Body of pancreas (tissue), 4 donors: ENCODE results near the gene FZD1.

Source experiments
- POLR2A ChIP-seq, 3 donors: fragments of 450-650 bp; IDR thresholded peaks; one replicate each; pipeline ENCODE4 v1.6.1; 2016; ENCODE audit warnings: antibody characterized with exemption in 3 of 3, mild to moderate bottlenecking in 2 of 3
- TF ChIP-seq, protein P1 (sequence below), 7 experiments: fragments of 450-650 bp in 4 of 7; fragments of 200-600 bp in 3 of 7; sonication (generic) in 3 of 7; IDR thresholded peaks; one replicate each; pipeline ENCODE4 v1.5.1; 2016 to 2019; ENCODE audit warnings: antibody characterized with exemption in 7 of 7

DNA sequence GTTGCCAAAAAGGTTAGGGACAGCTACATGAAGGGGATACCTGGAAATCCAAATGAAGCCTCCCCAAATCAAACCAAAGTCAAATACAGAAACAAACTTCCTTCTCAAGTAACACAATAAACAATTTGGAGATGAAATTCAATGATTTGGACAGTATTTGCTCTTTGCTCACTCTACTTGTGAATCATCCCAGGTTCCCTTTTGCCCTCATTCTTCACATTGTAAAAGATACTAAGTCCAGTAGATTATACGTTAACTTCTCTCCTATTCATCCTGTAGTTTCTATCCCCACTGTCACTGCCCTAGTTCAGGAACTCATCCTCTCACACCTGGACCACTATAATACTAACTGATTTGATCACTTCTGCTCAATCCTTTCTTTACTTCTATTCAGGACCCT is 28.3 kb downstream of the FZD1 start:
- TF ChIP-seq, protein P1, sequence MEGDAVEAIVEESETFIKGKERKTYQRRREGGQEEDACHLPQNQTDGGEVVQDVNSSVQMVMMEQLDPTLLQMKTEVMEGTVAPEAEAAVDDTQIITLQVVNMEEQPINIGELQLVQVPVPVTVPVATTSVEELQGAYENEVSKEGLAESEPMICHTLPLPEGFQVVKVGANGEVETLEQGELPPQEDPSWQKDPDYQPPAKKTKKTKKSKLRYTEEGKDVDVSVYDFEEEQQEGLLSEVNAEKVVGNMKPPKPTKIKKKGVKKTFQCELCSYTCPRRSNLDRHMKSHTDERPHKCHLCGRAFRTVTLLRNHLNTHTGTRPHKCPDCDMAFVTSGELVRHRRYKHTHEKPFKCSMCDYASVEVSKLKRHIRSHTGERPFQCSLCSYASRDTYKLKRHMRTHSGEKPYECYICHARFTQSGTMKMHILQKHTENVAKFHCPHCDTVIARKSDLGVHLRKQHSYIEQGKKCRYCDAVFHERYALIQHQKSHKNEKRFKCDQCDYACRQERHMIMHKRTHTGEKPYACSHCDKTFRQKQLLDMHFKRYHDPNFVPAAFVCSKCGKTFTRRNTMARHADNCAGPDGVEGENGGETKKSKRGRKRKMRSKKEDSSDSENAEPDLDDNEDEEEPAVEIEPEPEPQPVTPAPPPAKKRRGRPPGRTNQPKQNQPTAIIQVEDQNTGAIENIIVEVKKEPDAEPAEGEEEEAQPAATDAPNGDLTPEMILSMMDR (IDR thresholded peaks at IDR 0.05): no peak
- no peak for TF ChIP-seq POLR2A (IDR thresholded peaks at IDR 0.05)
